LNCAP (cell line): Measurements from ENCODE around the gene CLEC4D.

Source experiments
- CTCF ChIP-seq: fragments of 450-650 bp; IDR thresholded peaks from 2 replicates; pipeline ENCODE4 v1.5.1; 2017; ENCODE audit warnings: mild to moderate bottlenecking

Gene CLEC4D

GRCh38 chr12:8541562-8541961, 28.3 kb downstream of the CLEC4D start:
- TF ChIP-seq CTCF, result no peak

DNA sequence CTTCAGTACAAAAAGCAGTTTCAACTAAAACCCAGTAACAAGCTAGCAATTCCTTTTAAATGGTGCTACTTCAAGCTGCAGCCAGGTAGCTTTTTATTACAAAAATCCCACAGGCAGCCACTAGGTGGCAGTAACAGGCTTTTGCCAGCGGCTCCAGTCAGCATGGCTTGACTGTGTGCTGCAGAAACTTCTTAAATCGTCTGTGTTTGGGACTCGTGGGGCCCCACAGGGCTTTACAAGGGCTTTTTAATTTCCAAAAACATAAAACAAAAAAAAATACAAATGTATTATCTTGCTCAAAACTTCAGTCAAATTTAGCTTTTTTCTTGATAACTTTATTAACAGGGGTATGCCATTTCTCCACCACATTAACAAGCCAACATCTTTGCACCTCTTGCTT, 31.0 kb downstream of the CLEC4D start:
- peak; percentile 89 for TF ChIP-seq CTCF

DNA sequence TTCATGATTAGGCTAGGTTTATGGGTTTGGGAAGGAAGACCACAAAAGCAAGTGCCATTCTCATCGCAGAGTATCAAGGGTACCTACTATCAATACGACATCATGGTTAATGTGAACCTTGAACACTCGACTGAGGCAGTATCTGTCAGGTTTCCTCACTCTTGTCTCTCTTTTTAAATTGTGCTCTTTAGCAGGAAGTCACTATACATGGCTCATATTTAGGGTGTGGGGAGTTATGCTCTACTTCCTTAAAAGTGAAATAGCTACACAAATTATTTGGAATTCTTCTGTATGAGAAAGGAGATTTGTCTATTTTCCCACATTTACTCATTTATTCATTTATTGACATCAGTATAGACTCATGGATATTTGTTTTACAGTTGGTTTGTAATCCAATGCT, 33.3 kb downstream of the CLEC4D start:
- no peak for TF ChIP-seq CTCF

- no peak for TF ChIP-seq CTCF
These were observed 34.3 kb downstream of the CLEC4D start for GRCh38 chr12:8547645-8548044.

GRCh38 chr12:8548192-8548591, 34.9 kb downstream of the CLEC4D start:
- no peak for TF ChIP-seq CTCF

- no peak for TF ChIP-seq CTCF
These were observed 36.1 kb downstream of the CLEC4D start for GRCh38 chr12:8549381-8549780.

- no peak for TF ChIP-seq CTCF
These were observed 39.9 kb downstream of the CLEC4D start for GRCh38 chr12:8553088-8553627.

DNA sequence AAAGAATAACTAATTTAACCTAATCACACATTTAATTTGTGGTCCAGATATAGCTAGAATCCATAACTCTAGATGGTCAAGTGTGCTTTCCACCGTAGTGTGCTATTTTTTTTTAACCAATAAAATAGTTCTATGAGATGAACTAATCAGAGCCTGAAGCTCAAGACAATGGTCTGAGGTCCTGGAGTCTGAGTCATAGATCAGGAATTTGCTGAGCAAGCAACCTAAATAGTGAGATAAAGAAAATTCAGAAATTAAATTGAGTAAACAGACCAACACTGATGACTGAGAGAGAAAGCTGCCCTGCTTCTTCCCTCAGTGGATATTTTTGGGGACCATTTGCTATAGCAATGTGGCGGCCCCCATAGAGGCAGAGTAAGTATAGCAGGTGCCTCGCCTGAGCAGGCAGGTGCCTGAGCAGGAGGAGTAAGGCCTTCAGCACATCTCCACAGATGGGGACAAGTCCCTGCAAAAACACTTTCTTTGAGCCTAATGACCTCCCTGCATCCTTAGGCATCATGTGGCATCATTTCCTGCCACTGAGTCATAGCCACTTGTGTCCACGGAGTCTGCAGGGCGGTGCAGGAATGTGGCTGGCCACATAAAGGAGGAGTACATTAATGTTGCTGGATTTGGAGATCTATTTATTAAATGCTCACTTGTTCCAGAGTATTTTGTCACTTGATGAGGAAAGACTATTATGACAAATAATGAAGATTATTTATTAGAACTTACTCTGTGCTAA, 41.3 kb downstream of the CLEC4D start:
- no peak for TF ChIP-seq CTCF
